Astrocyte (in vitro differentiated cells and primary cell): Measurements from ENCODE around the gene IGF2R. TPM values are rescaled to one million over a fixed set of nuclear protein-coding genes. Genes with fewer than 3 reads are reported as not detected.

Experiments
- DNase-seq: peaks from one replicate; pipeline ENCODE4 v3.0.0-alpha.2; 2010; ENCODE audit warnings: low read depth
- FAIRE-seq: peaks from 2 replicates; lab custom pipeline; 2011; peaks lifted over from hg19 to GRCh38; lab: Jason Lieb, UNC
- H2AFZ ChIP-seq: 2 replicates; pipeline ENCODE4 v1.6.0; 2012; ENCODE audit warnings: low read depth, low read length, inconsistent platforms
- H3K27ac ChIP-seq: 2 replicates; pipeline ENCODE4 v1.5.1; 2011; ENCODE audit warnings: low read depth, low read length, inconsistent platforms
- H3K27me3 ChIP-seq: 2 replicates; pipeline ENCODE4 v1.6.0; 2011; ENCODE audit warnings: low read length, inconsistent platforms; ENCODE audit not compliant: insufficient read depth
- H3K36me3 ChIP-seq: 2 replicates; pipeline ENCODE4 v1.5.1; 2011; ENCODE audit warnings: low read length, inconsistent platforms; ENCODE audit not compliant: insufficient read depth
- H3K4me1 ChIP-seq: 2 replicates; pipeline ENCODE4 v1.5.1; 2011; ENCODE audit warnings: low read length, inconsistent platforms; ENCODE audit not compliant: insufficient read depth
- H3K4me2 ChIP-seq: 2 replicates; pipeline ENCODE4 v1.6.0; 2012; ENCODE audit warnings: low read length, inconsistent platforms
- H3K4me3 ChIP-seq: 2 replicates; pipeline ENCODE4 v1.5.1; 2011; ENCODE audit warnings: low read depth, mild to moderate bottlenecking, low read length, inconsistent platforms; ENCODE audit not compliant: insufficient read depth
- H3K79me2 ChIP-seq: 2 replicates; pipeline ENCODE4 v1.6.0; 2012; ENCODE audit warnings: mild to moderate bottlenecking, low read length, inconsistent platforms; ENCODE audit not compliant: insufficient read depth
- H3K9ac ChIP-seq: 2 replicates; pipeline ENCODE4 v1.6.0; 2012; ENCODE audit warnings: mild to moderate bottlenecking, low read length, inconsistent platforms
- H3K9me3 ChIP-seq: 2 replicates; pipeline ENCODE4 v1.5.1; 2012; ENCODE audit warnings: low read depth, mild to moderate bottlenecking, low read length, inconsistent platforms; ENCODE audit not compliant: insufficient read depth
- H4K20me1 ChIP-seq: 2 replicates; pipeline ENCODE4 v1.6.0; 2012; ENCODE audit warnings: low read length, inconsistent platforms; ENCODE audit not compliant: insufficient read depth
- H3K27ac Mint-ChIP-seq: one replicate; pipeline ENCODE4 v1.8.0; 2021; ENCODE audit warnings: mild to moderate bottlenecking, mixed read lengths; ENCODE audit not compliant: unreplicated experiment
- H3K27me3 Mint-ChIP-seq: one replicate; pipeline ENCODE4 v1.8.0; 2021; ENCODE audit warnings: low read depth, mixed read lengths; ENCODE audit not compliant: unreplicated experiment
- H3K36me3 Mint-ChIP-seq: one replicate; pipeline ENCODE4 v1.8.0; 2021; ENCODE audit warnings: low read depth, mixed read lengths; ENCODE audit not compliant: unreplicated experiment
- H3K4me1 Mint-ChIP-seq: one replicate; pipeline ENCODE4 v1.8.0; 2021; ENCODE audit warnings: low read depth, mixed read lengths; ENCODE audit not compliant: unreplicated experiment
- H3K4me3 Mint-ChIP-seq: one replicate; pipeline ENCODE4 v1.8.0; 2021; ENCODE audit warnings: mild to moderate bottlenecking, moderate library complexity, mixed read lengths; ENCODE audit not compliant: unreplicated experiment
- H3K9me3 Mint-ChIP-seq: one replicate; pipeline ENCODE4 v1.8.0; 2021; ENCODE audit warnings: mild to moderate bottlenecking, mixed read lengths; ENCODE audit not compliant: unreplicated experiment
- EZH2 ChIP-seq: IDR thresholded peaks from 2 replicates; pipeline ENCODE4 v1.6.1; 2012; ENCODE audit warnings: mild to moderate bottlenecking, low read length, inconsistent platforms; ENCODE audit not compliant: insufficient read depth
- total RNA-seq: library from RNA; stranded (reverse); gene quantifications from 2 replicates; pipeline ENCODE4 v1.2.1, GENCODE V29; 2021
- TF ChIP-seq, protein P1 (sequence below): IDR thresholded peaks from 2 replicates; pipeline ENCODE4 v1.5.1; 2011; ENCODE audit warnings: low read depth, mild to moderate bottlenecking, inconsistent platforms, low read length, moderate library complexity; ENCODE audit not compliant: insufficient read depth

The IGF2R gene
- total RNA-seq, 1 donor from 2014 or later: 173 TPM

DNA sequence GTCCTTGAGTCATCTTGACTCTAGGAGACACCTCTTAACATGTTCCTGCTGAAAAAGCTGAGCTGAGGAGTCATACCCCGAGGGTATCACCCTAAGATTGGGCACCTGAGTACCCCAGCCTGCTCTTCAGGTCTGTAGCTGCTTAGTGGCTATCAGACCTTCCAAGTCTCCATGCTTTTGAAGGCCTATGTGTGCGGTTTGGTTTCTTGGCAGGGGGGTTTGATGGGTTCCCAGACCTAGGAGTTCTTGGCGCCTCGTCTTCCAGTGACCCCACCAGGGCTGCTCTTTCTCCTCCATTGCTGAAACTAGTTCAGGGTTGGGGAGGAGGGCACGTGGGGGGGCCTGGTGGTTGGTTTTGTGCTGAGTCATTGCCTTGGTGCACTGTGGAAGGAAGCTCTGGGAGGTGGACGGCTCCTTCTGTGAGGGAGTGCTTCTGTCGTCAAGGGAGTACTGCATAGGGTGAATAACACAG lies 20.1 kb downstream of the IGF2R start:
- H4K20me1 ChIP-seq: peaks cover 70% of the 10 kb centered on the region
- H3K4me1 ChIP-seq: peaks cover 30% of the 10 kb centered on the region
- no peak overlapping the region for H3K9ac ChIP-seq
- TF ChIP-seq, protein P1, sequence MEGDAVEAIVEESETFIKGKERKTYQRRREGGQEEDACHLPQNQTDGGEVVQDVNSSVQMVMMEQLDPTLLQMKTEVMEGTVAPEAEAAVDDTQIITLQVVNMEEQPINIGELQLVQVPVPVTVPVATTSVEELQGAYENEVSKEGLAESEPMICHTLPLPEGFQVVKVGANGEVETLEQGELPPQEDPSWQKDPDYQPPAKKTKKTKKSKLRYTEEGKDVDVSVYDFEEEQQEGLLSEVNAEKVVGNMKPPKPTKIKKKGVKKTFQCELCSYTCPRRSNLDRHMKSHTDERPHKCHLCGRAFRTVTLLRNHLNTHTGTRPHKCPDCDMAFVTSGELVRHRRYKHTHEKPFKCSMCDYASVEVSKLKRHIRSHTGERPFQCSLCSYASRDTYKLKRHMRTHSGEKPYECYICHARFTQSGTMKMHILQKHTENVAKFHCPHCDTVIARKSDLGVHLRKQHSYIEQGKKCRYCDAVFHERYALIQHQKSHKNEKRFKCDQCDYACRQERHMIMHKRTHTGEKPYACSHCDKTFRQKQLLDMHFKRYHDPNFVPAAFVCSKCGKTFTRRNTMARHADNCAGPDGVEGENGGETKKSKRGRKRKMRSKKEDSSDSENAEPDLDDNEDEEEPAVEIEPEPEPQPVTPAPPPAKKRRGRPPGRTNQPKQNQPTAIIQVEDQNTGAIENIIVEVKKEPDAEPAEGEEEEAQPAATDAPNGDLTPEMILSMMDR: no peak
- TF ChIP-seq EZH2: no peak
- no peak overlapping the region for H3K4me3 ChIP-seq
- no peaks in the 10 kb centered on the region for H3K36me3 ChIP-seq
- Mint-ChIP-seq H3K27ac (no peak overlapping the region), H3K9me3 (peaks cover 2% of the 10 kb centered on the region), H3K4me3 (no peak overlapping the region), H3K36me3 (peaks cover 3% of the 10 kb centered on the region), H3K4me1 (peaks cover 38% of the 10 kb centered on the region), H3K27me3 (no peaks in the 10 kb centered on the region)
- H3K79me2 ChIP-seq: peaks cover 98% of the 10 kb centered on the region
- no peak overlapping the region for H2AFZ ChIP-seq
- peak overlapping the region; percentile 57 for H3K27ac ChIP-seq
- no peaks in the 10 kb centered on the region for H3K9me3 ChIP-seq
- H3K4me2 ChIP-seq: peak overlapping the region; percentile 38
- DNase-seq (peak; percentile 64), FAIRE-seq (no peak)
- H3K27me3 ChIP-seq: no peaks in the 10 kb centered on the region

DNA sequence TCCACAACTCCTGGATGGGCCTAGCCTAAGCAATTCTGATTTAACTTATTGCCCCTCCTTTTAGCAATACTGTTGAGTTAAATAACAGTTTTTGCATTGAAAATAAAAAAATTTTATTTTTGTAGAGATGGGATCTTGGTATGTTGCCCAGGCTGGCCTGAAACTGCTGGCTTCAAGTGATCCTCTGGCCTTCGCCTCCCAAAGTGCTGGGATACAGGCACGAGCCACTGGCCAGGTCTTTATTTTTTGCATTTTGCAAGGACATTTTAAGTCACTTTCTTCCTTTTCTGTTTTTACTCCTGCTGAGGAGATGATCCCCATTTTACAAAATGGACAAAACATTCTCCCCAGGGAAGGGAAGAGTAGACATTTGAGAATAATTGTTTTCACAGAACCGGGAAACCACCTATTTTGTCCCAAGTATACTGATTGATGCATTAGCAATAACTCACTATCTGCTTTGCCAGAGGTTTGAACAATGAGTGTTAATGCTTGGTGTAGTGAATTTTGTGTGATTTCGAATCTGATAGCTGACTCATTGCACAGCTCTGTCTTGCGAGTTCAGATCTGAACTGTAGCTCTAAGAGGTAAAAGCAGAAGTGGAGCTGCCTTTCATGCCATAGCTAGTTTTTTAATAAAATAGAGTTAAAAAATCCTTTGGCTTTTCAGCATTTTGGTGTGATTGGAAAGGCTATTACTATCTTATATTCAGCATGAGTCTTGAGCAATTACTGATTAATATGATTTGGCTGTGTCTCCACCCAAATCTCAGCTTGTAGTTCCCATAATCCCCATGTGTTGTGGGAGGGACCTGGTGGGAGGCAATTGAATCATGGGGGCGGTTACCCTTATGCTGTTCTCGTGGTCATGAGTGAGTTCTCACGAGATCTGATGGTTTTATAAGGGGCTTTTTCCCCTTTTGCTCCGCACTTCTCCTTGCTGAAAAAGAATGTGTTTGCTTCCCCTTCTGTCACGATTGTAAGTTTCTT lies 20.9 kb downstream of the IGF2R start:
- Mint-ChIP-seq H3K4me3 (no peak overlapping the region), H3K4me1 (peaks cover 34% of the 10 kb centered on the region), H3K9me3 (peaks cover 2% of the 10 kb centered on the region), H3K36me3 (peaks cover 4% of the 10 kb centered on the region), H3K27ac (peak overlapping the region; percentile 20), H3K27me3 (no peaks in the 10 kb centered on the region)
- Histone ChIP-seq H3K9ac (no peak overlapping the region), H3K27ac (peak overlapping the region; percentile 57), H3K4me2 (peak overlapping the region; percentile 38), H3K9me3 (no peaks in the 10 kb centered on the region), H2AFZ (no peak overlapping the region), H3K27me3 (no peaks in the 10 kb centered on the region), H3K4me1 (peaks cover 24% of the 10 kb centered on the region), H3K36me3 (no peaks in the 10 kb centered on the region), H3K79me2 (peaks cover 99% of the 10 kb centered on the region), H4K20me1 (peaks cover 73% of the 10 kb centered on the region), H3K4me3 (no peak overlapping the region)
- peak; percentile 75 for DNase-seq
- TF ChIP-seq, protein P1: no peak
- TF ChIP-seq EZH2: no peak
- FAIRE-seq: no peak

DNA sequence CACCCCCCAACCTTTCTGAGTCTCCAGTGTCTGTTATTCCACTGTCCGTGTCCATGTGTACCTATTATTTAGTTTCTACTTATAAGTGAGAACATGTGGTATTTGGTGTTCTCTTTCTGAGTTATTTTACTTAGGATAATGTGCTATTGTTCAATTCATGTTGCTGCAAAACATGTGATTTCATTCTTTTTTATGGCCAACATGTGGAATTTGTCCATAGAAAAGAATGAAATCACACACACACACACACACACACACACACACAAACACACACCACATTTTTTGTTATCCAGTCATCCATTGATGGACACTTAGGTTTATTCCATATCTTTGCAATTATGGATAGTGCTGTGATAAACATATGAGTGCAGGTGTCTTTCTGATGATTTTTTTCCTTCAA lies 23.5 kb downstream of the IGF2R start:
- Histone ChIP-seq H4K20me1 (peaks cover 75% of the 10 kb centered on the region), H3K27me3 (no peaks in the 10 kb centered on the region), H2AFZ (no peak overlapping the region), H3K36me3 (no peaks in the 10 kb centered on the region), H3K79me2 (peaks cover 100% of the 10 kb centered on the region), H3K27ac (no peak overlapping the region), H3K4me3 (no peak overlapping the region), H3K9me3 (no peaks in the 10 kb centered on the region), H3K4me1 (peaks cover 17% of the 10 kb centered on the region), H3K4me2 (no peak overlapping the region), H3K9ac (no peak overlapping the region)
- H3K4me3 Mint-ChIP-seq: no peak overlapping the region
- peaks cover 2% of the 10 kb centered on the region for H3K9me3 Mint-ChIP-seq
- FAIRE-seq: no peak
- no peak for TF ChIP-seq EZH2
- TF ChIP-seq, protein P1: no peak
- no peak for DNase-seq
- no peak overlapping the region for H3K27ac Mint-ChIP-seq
- peaks cover 9% of the 10 kb centered on the region for H3K36me3 Mint-ChIP-seq
- peaks cover 31% of the 10 kb centered on the region for H3K4me1 Mint-ChIP-seq
- no peaks in the 10 kb centered on the region for H3K27me3 Mint-ChIP-seq
